Adipocyte (in vitro differentiated cells): ENCODE measurements around the gene PPIB.
"Not testable (repeated sequence)": the region's sequence is repeated elsewhere in the genome, so short reads cannot be mapped to it uniquely, and the experiment has no call there.

Experiments
- DNase-seq: peaks from one replicate; pipeline ENCODE4 v3.0.0-alpha.2; 2015; ENCODE audit warnings: low read depth
- H3K27me3 ChIP-seq: replicated peaks from 2 replicates; pipeline ENCODE4 v1.7.0; 2013; ENCODE audit warnings: mild to moderate bottlenecking, low read length, moderate library complexity; ENCODE audit not compliant: control insufficient read depth, insufficient read depth
- H3K36me3 ChIP-seq: 2 replicates; pipeline ENCODE4 v1.7.0; 2013; ENCODE audit warnings: low read length, mild to moderate bottlenecking, moderate library complexity; ENCODE audit not compliant: control insufficient read depth, insufficient read depth, severe bottlenecking
- H3K4me1 ChIP-seq: 2 replicates; pipeline ENCODE4 v1.7.0; 2013; ENCODE audit warnings: mild to moderate bottlenecking, low read length, moderate library complexity; ENCODE audit not compliant: control insufficient read depth, insufficient read depth
- H3K4me3 ChIP-seq: 2 replicates; pipeline ENCODE4 v1.7.0; 2013; ENCODE audit warnings: mild to moderate bottlenecking, low read length, moderate library complexity
- H3K9ac ChIP-seq: 2 replicates; pipeline ENCODE4 v1.7.0; 2013; ENCODE audit warnings: mild to moderate bottlenecking, low read length, moderate library complexity
- H3K9me3 ChIP-seq: 2 replicates; pipeline ENCODE4 v1.7.0; 2013; ENCODE audit warnings: mild to moderate bottlenecking, low read length, moderate library complexity; ENCODE audit not compliant: control insufficient read depth

The PPIB gene

GRCh38 chr15:64133623-64134344, 29.0 kb downstream of the PPIB start:
- H3K36me3 ChIP-seq: peaks cover 89% of the 10 kb centered on the region
- H3K4me1 ChIP-seq: peaks cover 11% of the 10 kb centered on the region
- H3K9ac ChIP-seq: no peak overlapping the region
- H3K27me3 ChIP-seq: no peaks in the 10 kb centered on the region
- DNase-seq: no peak
- no peak overlapping the region for H3K4me3 ChIP-seq
- no peaks in the 10 kb centered on the region for H3K9me3 ChIP-seq

GRCh38 chr15:64132217-64132616, 30.6 kb downstream of the PPIB start:
- DNase-seq: no peak
- H3K36me3 ChIP-seq: peaks cover 89% of the 10 kb centered on the region
- no peaks in the 10 kb centered on the region for H3K27me3 ChIP-seq
- H3K9me3 ChIP-seq: no peaks in the 10 kb centered on the region
- H3K9ac ChIP-seq: no peak overlapping the region
- no peak overlapping the region for H3K4me3 ChIP-seq
- peaks cover 11% of the 10 kb centered on the region for H3K4me1 ChIP-seq

- Histone ChIP-seq H3K4me3 (no peak overlapping the region), H3K9me3 (no peaks in the 10 kb centered on the region), H3K4me1 (peaks cover 11% of the 10 kb centered on the region), H3K27me3 (no peaks in the 10 kb centered on the region), H3K36me3 (peaks cover 89% of the 10 kb centered on the region), H3K9ac (no peak overlapping the region)
- DNase-seq: no peak
Measured at GRCh38 chr15:64131547-64131946, 31.3 kb downstream of the PPIB start.

DNA sequence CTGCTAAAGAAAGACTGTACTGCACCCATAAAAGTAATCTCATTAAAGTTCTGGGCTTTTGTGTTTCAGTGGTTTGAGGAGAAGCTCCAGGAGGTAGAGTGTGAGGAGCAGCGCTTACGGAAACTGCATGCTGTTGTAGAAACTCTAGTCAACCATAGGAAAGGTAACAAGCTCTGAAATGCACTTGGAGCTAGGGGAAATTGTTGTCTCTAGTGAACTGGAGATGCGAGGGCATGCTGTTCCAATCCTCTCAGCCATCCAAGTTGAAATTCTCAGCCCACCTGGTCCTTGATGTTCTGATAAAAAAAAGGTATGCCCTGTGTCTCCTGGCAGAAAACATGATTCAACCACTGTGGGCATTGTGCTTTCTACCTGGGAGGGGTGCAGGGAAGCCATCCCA, 32.7 kb downstream of the PPIB start:
- Histone ChIP-seq H3K9me3 (no peaks in the 10 kb centered on the region), H3K4me3 (no peak overlapping the region), H3K27me3 (no peaks in the 10 kb centered on the region), H3K9ac (no peak overlapping the region), H3K4me1 (peaks cover 11% of the 10 kb centered on the region), H3K36me3 (peaks cover 90% of the 10 kb centered on the region)
- DNase-seq: no peak

- Histone ChIP-seq H3K9me3 (no peaks in the 10 kb centered on the region), H3K27me3 (no peaks in the 10 kb centered on the region), H3K9ac (no peak overlapping the region), H3K36me3 (peaks cover 94% of the 10 kb centered on the region), H3K4me3 (no peak overlapping the region), H3K4me1 (peaks cover 4% of the 10 kb centered on the region)
- DNase-seq: no peak
Measured at GRCh38 chr15:64127521-64128270, 35.1 kb downstream of the PPIB start.

GRCh38 chr15:64125978-64126377, 36.8 kb downstream of the PPIB start:
- DNase-seq: no peak
- H3K36me3 ChIP-seq: peaks cover 94% of the 10 kb centered on the region
- no peak overlapping the region for H3K9ac ChIP-seq
- H3K9me3 ChIP-seq: no peaks in the 10 kb centered on the region
- no peak overlapping the region for H3K4me3 ChIP-seq
- peaks cover 4% of the 10 kb centered on the region for H3K4me1 ChIP-seq
- H3K27me3 ChIP-seq: no peaks in the 10 kb centered on the region

- Histone ChIP-seq H3K4me1 (peaks cover 4% of the 10 kb centered on the region), H3K9me3 (no peaks in the 10 kb centered on the region), H3K4me3 (no peak overlapping the region), H3K36me3 (peaks cover 93% of the 10 kb centered on the region), H3K27me3 (no peaks in the 10 kb centered on the region), H3K9ac (no peak overlapping the region)
- peak; percentile 71 for DNase-seq
Measured at GRCh38 chr15:64122936-64123351, 39.9 kb downstream of the PPIB start.

DNA sequence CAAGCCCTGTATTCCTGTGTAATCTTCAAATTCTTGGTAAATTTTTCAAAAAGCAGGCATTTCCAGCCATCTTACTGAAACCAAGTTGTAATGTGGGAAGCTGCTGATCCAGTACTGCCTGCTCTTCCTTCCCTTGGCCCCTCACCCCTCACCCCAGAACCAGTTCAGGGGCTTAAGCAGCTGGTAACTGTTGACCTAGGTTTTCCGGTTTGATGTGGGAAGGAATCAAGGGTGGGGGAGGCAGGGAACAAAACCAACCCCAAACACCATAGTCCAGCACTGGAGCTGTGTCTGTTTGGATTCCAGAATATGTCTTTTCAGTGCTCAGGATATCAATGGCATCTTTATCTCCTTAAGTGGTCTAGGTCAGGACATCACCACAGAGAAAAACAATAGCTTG, 40.4 kb downstream of the PPIB start:
- Histone ChIP-seq H3K27me3 (no peaks in the 10 kb centered on the region), H3K4me3 (no peak overlapping the region), H3K4me1 (peaks cover 4% of the 10 kb centered on the region), H3K9ac (no peak overlapping the region), H3K36me3 (peaks cover 93% of the 10 kb centered on the region), H3K9me3 (no peaks in the 10 kb centered on the region)
- DNase-seq: no peak

DNA sequence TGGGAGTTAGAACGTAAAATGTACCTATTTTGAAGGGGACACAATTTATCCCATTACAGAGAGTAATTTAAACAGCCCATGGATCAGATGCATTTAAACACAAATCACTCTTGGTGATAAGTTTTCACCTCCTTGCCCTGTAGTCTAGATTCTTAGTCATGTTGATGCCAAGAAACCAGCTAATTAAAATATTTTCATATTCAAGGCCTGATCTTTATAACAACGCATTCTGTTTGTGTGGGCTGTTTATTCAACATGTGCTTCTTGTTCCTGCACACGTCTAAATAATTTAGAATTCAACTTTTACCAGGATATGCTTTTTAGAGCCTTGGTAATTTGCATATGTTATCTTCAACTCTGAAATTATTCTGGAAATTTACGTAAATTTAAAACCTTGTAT, 41.2 kb downstream of the PPIB start:
- no peak overlapping the region for H3K4me3 ChIP-seq
- DNase-seq: no peak
- H3K9ac ChIP-seq: no peak overlapping the region
- H3K9me3 ChIP-seq: no peaks in the 10 kb centered on the region
- H3K4me1 ChIP-seq: peaks cover 8% of the 10 kb centered on the region
- no peaks in the 10 kb centered on the region for H3K27me3 ChIP-seq
- peaks cover 91% of the 10 kb centered on the region for H3K36me3 ChIP-seq

DNA sequence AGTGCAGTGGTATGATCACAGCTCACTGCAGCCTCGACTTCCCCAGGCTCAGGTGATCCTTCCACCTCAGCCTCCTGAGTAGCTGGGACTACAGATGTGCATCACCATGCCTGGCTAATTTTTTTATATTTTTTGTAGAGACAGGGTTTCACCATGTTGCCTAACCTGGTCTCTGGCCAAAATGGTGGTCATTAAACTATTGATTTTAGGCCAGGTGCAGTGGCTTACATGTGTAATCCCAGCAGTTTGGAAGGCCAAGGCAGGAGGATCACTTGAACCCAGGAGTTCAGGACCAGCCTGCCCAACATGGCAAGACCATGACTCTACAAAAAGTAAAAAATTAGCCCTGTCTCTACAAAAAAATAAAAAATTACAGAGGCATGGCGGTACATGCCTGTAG, 42.5 kb downstream of the PPIB start:
- H3K36me3 ChIP-seq: peaks cover 91% of the 10 kb centered on the region
- DNase-seq, H3K27me3 ChIP-seq, H3K9me3 ChIP-seq, H3K4me3 ChIP-seq, H3K9ac ChIP-seq: not testable (repeated sequence)
- peaks cover 21% of the 10 kb centered on the region for H3K4me1 ChIP-seq

- DNase-seq: no peak
- no peak overlapping the region for H3K4me3 ChIP-seq
- H3K27me3 ChIP-seq: no peaks in the 10 kb centered on the region
- peaks cover 89% of the 10 kb centered on the region for H3K36me3 ChIP-seq
- H3K9me3 ChIP-seq: no peaks in the 10 kb centered on the region
- peaks cover 31% of the 10 kb centered on the region for H3K4me1 ChIP-seq
- no peak overlapping the region for H3K9ac ChIP-seq
Measured at GRCh38 chr15:64117759-64118487, 44.9 kb downstream of the PPIB start.
